VCaP (cell line): ENCODE data around the gene SDK1.
A peak's percentile ranks its signal among the peaks of the same experiment; 100 is the strongest.

ENCODE experiments used
- H3K27ac ChIP-seq: fragments of 450-650 bp; 2 replicates; pipeline ENCODE4 v1.5.1; 2017
- TF ChIP-seq, protein P1 (sequence below): fragments of 450-650 bp; conservative IDR thresholded peaks from 2 replicates; pipeline ENCODE4 v1.5.1; 2017; ENCODE audit warnings: mild to moderate bottlenecking, moderate library complexity

The SDK1 gene

GRCh38 chr7:4066626-4067475 lies 765.8 kb downstream of the SDK1 start:
- TF ChIP-seq, protein P1, sequence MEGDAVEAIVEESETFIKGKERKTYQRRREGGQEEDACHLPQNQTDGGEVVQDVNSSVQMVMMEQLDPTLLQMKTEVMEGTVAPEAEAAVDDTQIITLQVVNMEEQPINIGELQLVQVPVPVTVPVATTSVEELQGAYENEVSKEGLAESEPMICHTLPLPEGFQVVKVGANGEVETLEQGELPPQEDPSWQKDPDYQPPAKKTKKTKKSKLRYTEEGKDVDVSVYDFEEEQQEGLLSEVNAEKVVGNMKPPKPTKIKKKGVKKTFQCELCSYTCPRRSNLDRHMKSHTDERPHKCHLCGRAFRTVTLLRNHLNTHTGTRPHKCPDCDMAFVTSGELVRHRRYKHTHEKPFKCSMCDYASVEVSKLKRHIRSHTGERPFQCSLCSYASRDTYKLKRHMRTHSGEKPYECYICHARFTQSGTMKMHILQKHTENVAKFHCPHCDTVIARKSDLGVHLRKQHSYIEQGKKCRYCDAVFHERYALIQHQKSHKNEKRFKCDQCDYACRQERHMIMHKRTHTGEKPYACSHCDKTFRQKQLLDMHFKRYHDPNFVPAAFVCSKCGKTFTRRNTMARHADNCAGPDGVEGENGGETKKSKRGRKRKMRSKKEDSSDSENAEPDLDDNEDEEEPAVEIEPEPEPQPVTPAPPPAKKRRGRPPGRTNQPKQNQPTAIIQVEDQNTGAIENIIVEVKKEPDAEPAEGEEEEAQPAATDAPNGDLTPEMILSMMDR = no peak
- H3K27ac ChIP-seq = no peak overlapping the region

GRCh38 chr7:4067476-4067760 lies 766.4 kb downstream of the SDK1 start:
- TF ChIP-seq, protein P1 = no peak
- H3K27ac ChIP-seq = no peak overlapping the region

DNA sequence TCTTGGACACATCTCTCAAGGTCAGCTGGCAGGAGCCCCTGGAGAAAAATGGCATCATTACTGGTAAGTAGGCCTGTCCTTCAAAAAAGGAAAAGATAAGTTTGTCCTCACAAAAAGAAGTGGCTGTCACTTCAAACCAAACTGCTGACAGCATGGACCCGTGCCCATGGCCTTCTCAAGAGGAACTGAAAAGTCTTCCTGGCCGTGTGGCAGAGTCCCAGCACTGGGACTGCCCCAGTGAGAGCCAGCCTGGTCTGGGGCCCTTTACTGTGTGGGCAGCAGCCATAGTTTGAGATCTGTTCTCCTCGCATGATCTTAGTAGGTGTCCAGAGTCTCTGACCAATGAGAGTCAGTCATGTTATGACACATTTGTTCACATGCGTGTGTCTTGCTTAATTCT lies 766.8 kb downstream of the SDK1 start:
- TF ChIP-seq, protein P1 = no peak
- no peak overlapping the region for H3K27ac ChIP-seq

DNA sequence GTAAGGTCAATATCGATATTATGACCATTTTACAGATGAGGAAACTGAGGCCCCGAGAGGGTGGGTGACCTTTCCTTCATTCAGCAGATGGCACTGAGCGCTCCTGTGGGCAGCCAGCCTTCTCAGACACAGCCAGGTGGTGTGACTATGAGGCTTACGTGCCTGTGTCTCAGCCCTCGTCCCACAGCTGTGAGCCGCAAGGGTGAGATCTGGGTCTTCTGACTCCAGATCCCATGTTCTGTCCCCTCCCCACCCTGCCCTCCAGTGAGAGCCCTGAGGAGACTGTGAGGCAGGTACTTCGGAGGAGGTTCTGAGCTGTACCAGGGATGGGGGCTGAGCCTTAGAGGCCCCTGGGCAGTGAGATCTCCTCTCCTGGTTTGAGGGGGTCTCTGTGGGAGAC lies 767.2 kb downstream of the SDK1 start:
- TF ChIP-seq, protein P1 = no peak
- no peak overlapping the region for H3K27ac ChIP-seq

GRCh38 chr7:4069268-4070095 lies 768.4 kb downstream of the SDK1 start:
- TF ChIP-seq, protein P1 = no peak
- H3K27ac ChIP-seq = no peak overlapping the region

GRCh38 chr7:4070214-4070613 lies 769.2 kb downstream of the SDK1 start:
- TF ChIP-seq, protein P1 = no peak
- H3K27ac ChIP-seq = no peak overlapping the region

GRCh38 chr7:4071370-4072058 lies 770.5 kb downstream of the SDK1 start:
- peak overlapping the region; percentile 89 for H3K27ac ChIP-seq

More at GRCh38 chr7:4071370-4072058, 770.5 kb downstream of the SDK1 start:
- TF ChIP-seq, protein P1 = no peak
